GM08714 (cell line): ENCODE results near the gene C17orf67.

Experiments used
- H3K4me3 ChIP-seq: fragments of 200-500 bp; sonication (Bioruptor generic); 2 replicates; pipeline ENCODE4 v1.5.1; 2014; ENCODE audit warnings: mild to moderate bottlenecking, low read length, inconsistent platforms
- ZNF274 ChIP-seq: IDR thresholded peaks from 2 replicates; pipeline ENCODE4 v1.6.1; 2012; ENCODE audit warnings: mild to moderate bottlenecking, low read depth, low read length

The C17orf67 gene

GRCh38 chr17:56849131-56849530 is 15.4 kb upstream of the C17orf67 start:
- no peak overlapping the region for H3K4me3 ChIP-seq
- no peak for TF ChIP-seq ZNF274

GRCh38 chr17:56847106-56847505 is 13.4 kb upstream of the C17orf67 start:
- no peak overlapping the region for H3K4me3 ChIP-seq
- no peak for TF ChIP-seq ZNF274

GRCh38 chr17:56845934-56846333 is 12.2 kb upstream of the C17orf67 start:
- TF ChIP-seq ZNF274: no peak
- no peak overlapping the region for H3K4me3 ChIP-seq

- no peak for TF ChIP-seq ZNF274
- H3K4me3 ChIP-seq: no peak overlapping the region
Measured at GRCh38 chr17:56842577-56842976, 8.9 kb upstream of the C17orf67 start.

GRCh38 chr17:56838687-56839086 is 5.0 kb upstream of the C17orf67 start:
- no peak for TF ChIP-seq ZNF274
- H3K4me3 ChIP-seq: no peak overlapping the region

GRCh38 chr17:56835264-56835585 is 1.5 kb upstream of the C17orf67 start:
- peak overlapping the region; percentile 86; the same call in 1 of the 2 replicates for H3K4me3 ChIP-seq

GRCh38 chr17:56834380-56835263 is 902 bp upstream of the C17orf67 start:
- H3K4me3 ChIP-seq: peak overlapping the region; percentile 86
- no peak for TF ChIP-seq ZNF274

More at GRCh38 chr17:56835264-56835585, 1.5 kb upstream of the C17orf67 start:
- TF ChIP-seq ZNF274: no peak

- H3K4me3 ChIP-seq: peak overlapping the region; percentile 75
- no peak for TF ChIP-seq ZNF274
Measured at GRCh38 chr17:56833057-56833808, 487 bp downstream of the C17orf67 start.

- H3K4me3 ChIP-seq: peak overlapping the region; percentile 75
- no peak for TF ChIP-seq ZNF274
Measured at GRCh38 chr17:56832446-56832845, 1.3 kb downstream of the C17orf67 start.

GRCh38 chr17:56831369-56832095 is 2.2 kb downstream of the C17orf67 start:
- no peak for TF ChIP-seq ZNF274
- no peak overlapping the region for H3K4me3 ChIP-seq

- no peak for TF ChIP-seq ZNF274
- H3K4me3 ChIP-seq: no peak overlapping the region
Measured at GRCh38 chr17:56830726-56831368, 2.9 kb downstream of the C17orf67 start.

GRCh38 chr17:56826611-56827414 is 6.9 kb downstream of the C17orf67 start:
- no peak for TF ChIP-seq ZNF274
- no peak overlapping the region for H3K4me3 ChIP-seq

GRCh38 chr17:56824503-56824902 is 9.2 kb downstream of the C17orf67 start:
- H3K4me3 ChIP-seq: no peak overlapping the region
- TF ChIP-seq ZNF274: no peak
